Skin of body (tissue), 2 donors: ENCODE data around the gene EPHB1. TPM values are rescaled to one million over a fixed set of nuclear protein-coding genes. Genes with fewer than 3 reads are reported as not detected.

Experiments used
- DNase-seq: peaks from one replicate; lab custom pipeline; 2025; lab: John Stamatoyannopoulos, UW
- total RNA-seq: library from RNA; depleted of rRNA; stranded (reverse); fragments of >200 nt; gene quantifications from one replicate; pipeline ENCODE4 v1.2.3, GENCODE V29; 2014

The EPHB1 gene
- total RNA-seq, 1 donor from 2014 or later = 5.0 TPM

GRCh38 chr3:134847349-134847748 is 52.3 kb downstream of the EPHB1 start:
- no peak for DNase-seq

DNA sequence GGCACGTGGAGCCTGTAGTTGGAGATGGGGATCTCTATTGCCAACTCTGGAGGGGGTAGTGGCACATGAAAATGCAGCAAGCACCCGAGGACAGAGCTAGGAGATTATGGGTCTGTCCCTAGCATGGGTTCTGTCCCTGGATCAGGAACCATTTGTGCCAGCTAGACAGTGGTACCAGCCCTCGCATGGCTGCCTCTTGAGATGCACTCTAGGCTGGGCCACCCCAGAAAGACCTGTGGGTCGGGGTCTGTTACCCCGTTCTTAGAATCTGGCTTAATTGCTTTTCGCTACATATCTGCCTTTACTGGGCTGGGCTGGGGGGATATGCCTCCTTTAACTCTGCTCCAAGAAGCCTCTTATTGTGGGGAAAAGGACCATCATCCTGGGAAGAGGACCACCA is 54.5 kb downstream of the EPHB1 start:
- no peak for DNase-seq

DNA sequence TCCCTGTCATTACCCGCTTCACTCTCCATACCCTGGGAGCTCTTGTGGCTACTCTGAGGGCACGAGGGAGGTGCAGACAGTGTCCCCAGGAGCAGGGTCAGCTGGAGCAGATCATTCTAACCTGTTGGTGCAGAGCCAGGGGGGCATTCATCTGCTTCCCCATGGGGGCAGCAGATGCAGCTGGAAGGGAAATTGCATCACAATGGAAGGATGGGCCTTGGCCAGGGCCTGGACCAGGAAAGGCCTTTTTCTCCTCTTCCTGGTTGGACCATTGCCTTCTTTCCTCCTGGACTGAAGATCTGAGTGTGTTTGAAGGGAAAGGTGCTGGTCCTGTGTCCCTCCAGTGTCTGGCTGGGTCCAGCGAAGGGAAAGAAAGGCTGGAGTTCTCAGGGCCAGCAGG is 55.7 kb downstream of the EPHB1 start:
- no peak for DNase-seq

DNA sequence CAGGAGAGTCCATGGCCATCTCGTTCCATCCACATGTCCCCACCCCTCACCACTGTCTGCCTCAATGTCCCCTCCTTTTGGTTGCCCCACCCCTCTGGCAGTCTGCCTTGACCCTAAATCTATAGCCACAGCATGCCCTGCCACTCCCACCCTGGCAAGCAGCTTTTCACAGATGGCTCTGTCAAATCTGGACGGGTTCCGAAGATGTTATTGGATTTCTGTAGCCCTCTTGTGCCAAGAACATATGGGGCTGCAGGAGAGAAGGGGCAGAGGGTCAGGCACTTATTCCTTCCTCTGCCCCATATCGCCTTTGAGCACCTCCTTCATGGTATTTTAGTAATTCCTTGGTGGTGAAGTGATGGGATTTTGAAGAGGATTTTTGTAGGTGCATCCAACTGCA is 57.1 kb downstream of the EPHB1 start:
- no peak for DNase-seq

GRCh38 chr3:134852893-134853351 is 57.9 kb downstream of the EPHB1 start:
- no peak for DNase-seq

- no peak for DNase-seq
Observed at GRCh38 chr3:134854254-134854653, 59.2 kb downstream of the EPHB1 start.

DNA sequence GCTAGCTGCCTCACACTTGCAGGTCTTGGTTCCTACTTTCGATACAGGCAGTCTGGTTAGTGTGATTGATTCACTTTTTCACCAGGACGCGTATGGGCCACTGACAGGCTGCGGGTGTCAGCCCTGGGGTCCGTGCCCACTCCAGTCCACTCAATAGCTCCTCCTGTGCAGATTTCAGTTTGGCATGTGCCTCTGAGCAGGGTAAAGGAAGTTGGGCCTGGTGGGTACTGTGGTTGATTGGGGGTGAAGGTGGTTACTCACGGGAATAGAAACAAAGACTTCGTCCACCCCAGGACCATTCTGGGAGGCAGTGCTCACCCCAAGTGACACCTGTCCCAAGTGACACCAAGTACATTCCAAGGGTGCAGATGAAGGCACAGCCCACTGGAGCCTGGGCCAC is 62.3 kb downstream of the EPHB1 start:
- DNase-seq = no peak

DNA sequence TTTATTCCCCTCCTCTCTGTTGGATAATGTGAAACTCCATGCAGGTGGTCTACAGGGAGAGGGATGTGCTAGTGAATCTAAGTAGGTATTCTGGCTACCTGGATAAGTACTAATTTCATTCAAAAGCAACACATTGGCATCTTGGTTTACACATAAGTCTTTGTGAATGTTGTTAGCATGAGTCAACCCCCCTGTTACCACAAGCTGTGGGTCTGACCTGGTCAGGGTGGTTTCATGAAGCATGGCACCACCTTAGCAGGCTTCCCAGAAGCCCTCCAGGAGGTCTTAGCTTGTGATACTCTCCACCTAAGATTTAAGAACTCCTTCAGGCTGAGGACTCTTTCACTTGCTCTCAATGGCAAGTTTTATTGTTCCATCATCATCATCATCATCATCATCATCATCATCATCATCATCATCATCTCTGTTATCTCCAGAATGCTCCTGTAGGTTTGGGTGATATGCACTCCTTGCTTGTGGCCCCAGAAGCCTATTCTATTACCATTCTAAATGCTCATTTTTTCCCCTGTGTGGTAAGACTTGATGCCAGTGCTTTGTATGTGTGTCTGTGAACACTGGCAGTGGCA is 62.8 kb downstream of the EPHB1 start:
- no peak for DNase-seq

DNA sequence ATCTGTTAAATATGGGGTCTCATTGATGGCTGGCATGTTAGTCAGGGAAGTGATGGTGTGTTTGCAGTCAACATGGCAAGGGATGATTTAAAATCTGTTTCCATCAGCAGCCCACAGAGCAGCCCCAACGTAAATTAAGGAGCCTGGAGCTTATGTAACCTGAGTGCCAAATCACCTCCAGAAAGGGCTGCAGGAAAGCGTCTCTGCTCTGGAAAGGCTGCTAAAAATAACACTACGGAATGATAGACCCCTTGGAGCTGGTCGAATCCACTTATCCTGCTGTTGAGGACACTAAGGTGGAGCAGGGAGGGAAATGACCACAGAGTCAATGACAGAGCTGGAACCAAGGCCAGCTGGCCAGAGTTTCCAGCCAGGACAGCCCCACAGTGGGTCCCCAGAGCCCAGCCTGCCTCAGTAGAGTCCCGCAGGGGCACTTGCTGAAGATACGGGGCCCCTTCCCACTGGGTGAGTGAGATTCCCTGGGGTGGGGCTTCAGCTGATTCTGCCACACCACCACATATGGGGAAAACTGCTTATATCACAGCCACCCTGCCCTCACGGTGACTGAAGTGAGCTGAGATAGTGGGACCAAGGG is 63.5 kb downstream of the EPHB1 start:
- no peak for DNase-seq

DNA sequence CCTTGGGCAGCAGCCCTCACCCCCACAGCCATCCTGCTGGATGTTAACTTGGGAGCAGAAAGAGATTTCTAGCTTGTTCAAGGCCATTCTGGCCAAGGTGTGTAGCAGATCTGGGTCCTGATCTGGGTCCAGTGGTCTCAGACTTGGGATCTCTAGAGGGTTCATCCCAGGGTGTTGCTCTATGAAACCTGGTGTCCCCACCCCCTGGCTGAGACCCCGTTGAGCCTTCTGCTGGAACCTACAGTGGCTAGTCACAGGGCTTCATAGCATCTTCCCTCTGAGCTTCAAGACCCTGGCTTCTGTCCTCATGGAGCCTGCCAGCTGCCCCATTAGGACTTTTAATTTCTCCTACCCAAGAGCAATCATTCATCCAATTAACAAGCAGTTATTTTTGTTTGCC is 64.3 kb downstream of the EPHB1 start:
- DNase-seq = no peak

GRCh38 chr3:134860141-134860540 is 65.1 kb downstream of the EPHB1 start:
- no peak for DNase-seq

- DNase-seq = no peak
Observed at GRCh38 chr3:134863915-134864314, 68.9 kb downstream of the EPHB1 start.

- DNase-seq = no peak
Observed at GRCh38 chr3:134864636-134865035, 69.6 kb downstream of the EPHB1 start.

GRCh38 chr3:134867277-134867676 is 72.2 kb downstream of the EPHB1 start:
- DNase-seq = no peak

- no peak for DNase-seq
Observed at GRCh38 chr3:134869153-134869726, 74.2 kb downstream of the EPHB1 start.

GRCh38 chr3:134871818-134872217 is 76.8 kb downstream of the EPHB1 start:
- no peak for DNase-seq

DNA sequence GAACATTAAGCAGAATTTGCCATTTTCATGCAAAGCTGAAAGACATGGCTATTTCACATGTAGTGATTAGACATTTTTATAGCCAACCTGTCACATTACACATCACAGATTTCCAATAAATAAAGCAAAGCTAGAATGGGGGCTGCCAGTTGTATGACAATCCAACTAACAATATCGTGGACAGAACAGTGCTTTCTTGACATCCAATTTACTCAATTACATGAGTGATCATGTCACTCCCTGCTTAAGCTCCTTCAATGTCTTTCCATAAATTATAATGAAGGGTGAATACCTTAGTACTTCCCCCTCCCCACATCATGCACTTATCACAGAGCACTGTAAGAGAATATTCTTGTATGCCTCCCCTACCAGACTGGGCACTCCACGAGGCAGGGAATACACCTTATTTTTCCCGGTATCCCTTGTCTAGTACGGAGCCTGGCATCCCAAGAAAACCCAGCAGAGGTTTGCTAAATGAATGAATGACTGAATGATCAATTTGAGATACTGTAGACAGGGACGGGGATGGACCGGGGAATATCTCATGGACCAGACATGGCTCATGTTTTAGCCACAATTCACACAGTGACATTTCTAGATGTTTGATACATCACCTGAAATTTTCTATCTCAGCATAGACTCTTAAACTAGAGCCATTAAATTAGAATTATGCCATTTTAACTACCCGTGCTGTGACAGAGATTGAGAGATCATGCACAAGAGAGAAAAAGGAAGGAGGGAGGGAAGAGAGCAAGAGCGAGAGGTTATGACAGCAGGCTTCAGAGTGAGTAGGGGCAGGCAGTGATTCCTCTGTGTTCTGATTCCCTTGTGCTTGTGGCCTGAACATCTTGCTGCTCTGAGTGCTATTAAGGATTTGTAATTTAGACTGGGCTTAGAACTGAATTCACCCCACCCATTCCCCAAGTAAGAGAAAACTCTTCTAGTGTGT is 77.7 kb downstream of the EPHB1 start:
- no peak for DNase-seq

GRCh38 chr3:134873789-134874188 is 78.7 kb downstream of the EPHB1 start:
- no peak for DNase-seq

DNA sequence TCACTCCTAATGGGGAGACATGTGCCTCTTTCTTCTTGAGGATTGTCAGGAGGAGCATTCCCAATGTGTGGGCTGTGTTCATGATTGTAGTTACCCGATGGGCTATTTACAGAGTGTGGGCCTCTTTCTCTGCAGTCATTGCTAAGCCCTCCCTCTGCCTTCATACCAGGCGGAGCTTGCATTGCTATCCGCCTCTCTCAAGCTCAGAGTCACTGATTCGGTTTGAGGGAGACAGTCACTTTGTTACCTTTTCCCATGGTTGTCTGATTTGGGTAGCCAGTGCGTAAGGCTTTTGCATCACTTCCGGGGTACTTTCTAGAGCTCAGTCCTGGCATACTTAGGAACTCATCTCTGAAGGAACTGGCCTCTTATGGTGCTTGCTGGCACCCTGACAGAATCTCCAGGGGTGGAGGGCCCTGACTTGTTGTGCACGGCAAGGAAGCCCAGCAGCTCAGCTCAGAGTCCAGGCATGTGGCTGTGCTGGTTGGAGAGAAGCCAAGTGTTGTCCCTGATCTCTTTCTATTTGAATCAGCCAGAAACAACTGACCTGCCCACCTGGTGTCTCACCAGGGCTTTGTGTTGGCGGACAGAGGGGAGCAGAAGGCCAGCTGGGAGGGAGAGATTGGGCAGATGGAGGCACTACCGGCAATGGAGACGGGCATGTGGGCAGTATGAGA is 79.8 kb downstream of the EPHB1 start:
- DNase-seq = no peak

DNA sequence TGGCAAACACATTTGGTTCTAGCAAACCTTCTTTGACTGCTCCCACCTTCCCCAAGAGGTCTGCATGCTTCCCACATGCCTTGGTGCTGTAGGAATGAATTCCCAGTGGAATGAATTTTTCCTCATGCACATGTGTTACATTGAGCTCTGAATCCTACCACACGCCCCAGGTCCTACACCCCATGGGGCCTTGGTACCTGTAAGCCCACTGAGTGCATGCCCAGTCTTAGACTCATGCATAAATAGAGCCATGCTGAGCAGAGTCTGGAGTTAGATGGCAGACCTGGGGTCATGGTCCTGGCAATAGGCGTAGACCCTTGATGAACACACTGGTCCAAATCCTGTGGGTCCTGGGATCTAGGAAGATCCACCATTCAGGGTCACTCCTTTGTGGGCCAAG is 81.8 kb downstream of the EPHB1 start:
- DNase-seq = no peak

DNA sequence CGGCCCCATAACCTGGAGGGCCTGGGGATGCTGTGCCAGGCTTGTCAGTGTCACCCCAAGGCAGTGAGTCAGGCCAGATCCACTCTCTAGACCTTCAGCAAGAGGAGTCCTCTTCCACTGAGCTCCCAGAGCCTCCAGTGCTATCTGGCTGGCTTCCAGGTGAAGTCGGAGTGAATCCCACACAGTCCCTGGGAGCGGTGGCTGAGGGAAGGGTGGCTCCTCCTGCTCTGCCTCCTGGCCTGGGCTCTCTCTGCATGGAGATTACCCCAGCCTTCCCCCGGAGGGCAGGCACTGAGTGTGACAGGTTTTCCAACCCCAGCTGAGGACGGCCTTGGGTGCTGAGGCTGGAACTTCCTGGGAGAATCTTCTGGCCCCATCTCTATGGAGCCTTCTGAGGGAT is 82.7 kb downstream of the EPHB1 start:
- DNase-seq = no peak

DNA sequence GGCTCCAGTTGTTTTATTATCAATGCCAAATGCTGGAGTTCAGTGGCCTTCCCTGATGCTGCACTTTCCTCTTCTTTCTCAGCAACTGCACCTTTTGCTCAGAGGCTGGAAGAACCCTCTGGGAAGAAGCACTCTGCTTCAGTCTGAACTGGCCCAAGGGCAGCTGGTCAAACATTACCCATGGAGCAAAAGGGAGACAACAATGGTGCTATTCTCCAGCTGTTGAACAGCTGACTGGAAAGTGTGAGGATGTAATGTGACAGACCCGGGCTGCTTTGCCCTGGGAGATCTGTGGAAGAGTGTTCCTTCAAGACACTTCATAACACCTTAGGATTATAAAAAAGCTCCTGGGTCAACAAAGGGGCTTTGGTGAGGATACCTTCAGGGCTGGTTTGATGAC is 84.9 kb downstream of the EPHB1 start:
- DNase-seq = peak; percentile 8
